IMR-90 (cell line): ENCODE data around the gene SUPV3L1. TPM values are rescaled to one million over a fixed set of nuclear protein-coding genes. Genes with fewer than 3 reads are reported as not detected.

ENCODE experiments used
- ATAC-seq: fragments of 200-7000 bp; cut with Tn5 transposase; 2 replicates; pipeline ENCODE4 v1.9.1; 2020; ENCODE audit warnings: low read depth, mild to moderate bottlenecking, moderate library complexity
- BruUV-seq: library from RNA; stranded (reverse); fragments of 400-500 nt; replicated peaks from 2 replicates; lab custom pipeline; 2021; lab: Mats Ljungman, UMichigan
- CTCF ChIA-PET: fragments of 300-600 bp; formaldehyde crosslinking; extraction: SDS; loops from one replicate; lab custom pipeline; 2021; ENCODE audit warnings: antibody characterized with exemption; lab: Yijun Ruan, JAX
- POLR2A ChIA-PET: fragments of 300-600 bp; sonication (Branson Sonifier 250); formaldehyde crosslinking; loops from one replicate; lab custom pipeline; 2022; ENCODE audit warnings: antibody characterized with exemption; ENCODE audit not compliant: unreplicated experiment; lab: Charles Lee
- DNase-seq: peaks from one replicate; pipeline ENCODE4 v3.0.0; 2013
- H2AFZ ChIP-seq: replicated peaks from 2 replicates; pipeline ENCODE3; 2013; ENCODE audit warnings: low read length, mild to moderate bottlenecking; ENCODE audit not compliant: poor library complexity
- H2AK5ac ChIP-seq: 2 replicates; pipeline ENCODE4 v1.6.1; 2013; ENCODE audit warnings: low read depth, low read length, inconsistent platforms
- H2AK9ac ChIP-seq: replicated peaks from 2 replicates; pipeline ENCODE3; 2013; ENCODE audit warnings: mild to moderate bottlenecking, low read depth, low read length, moderate library complexity; ENCODE audit not compliant: poor library complexity
- H2BK120ac ChIP-seq: 2 replicates; pipeline ENCODE4 v1.6.1; 2013; ENCODE audit warnings: low read depth, low read length, inconsistent platforms
- H2BK15ac ChIP-seq: 3 replicates; pipeline ENCODE4 v1.6.1; 2013; ENCODE audit warnings: low read depth, low read length, inconsistent platforms
- H2BK20ac ChIP-seq: 2 replicates; pipeline ENCODE4 v1.6.1; 2013; ENCODE audit warnings: low read depth, mild to moderate bottlenecking, inconsistent platforms, low read length, moderate library complexity
- H2BK5ac ChIP-seq: 2 replicates; pipeline ENCODE4 v1.6.1; 2013; ENCODE audit warnings: mild to moderate bottlenecking, low read depth, low read length, inconsistent platforms; ENCODE audit not compliant: poor library complexity, severe bottlenecking
- H3K14ac ChIP-seq: replicated peaks from 2 replicates; pipeline ENCODE4 v1.6.1; 2013; ENCODE audit warnings: low read depth, low read length, inconsistent platforms
- H3K18ac ChIP-seq: 2 replicates; pipeline ENCODE4 v1.6.1; 2013; ENCODE audit warnings: low read depth, low read length, control low read depth
- H3K23ac ChIP-seq: 2 replicates; pipeline ENCODE4 v1.6.1; 2013; ENCODE audit warnings: low read depth, low read length, inconsistent platforms
- H3K27ac ChIP-seq: 2 replicates; pipeline ENCODE4 v1.5.1; 2013; ENCODE audit warnings: mild to moderate bottlenecking, control low read depth, low read length; ENCODE audit not compliant: insufficient read depth
- H3K27me3 ChIP-seq: 2 replicates; pipeline ENCODE4 v1.6.1; 2013; ENCODE audit warnings: low read length; ENCODE audit not compliant: control insufficient read depth, insufficient read depth
- H3K36me3 ChIP-seq: 2 replicates; pipeline ENCODE4 v1.6.1; 2013; ENCODE audit warnings: low read length, mixed read lengths; ENCODE audit not compliant: control insufficient read depth, insufficient read depth
- H3K4ac ChIP-seq: 2 replicates; pipeline ENCODE4 v1.6.1; 2013; ENCODE audit warnings: low read depth, low read length, inconsistent platforms
- H3K4me1 ChIP-seq: 2 replicates; pipeline ENCODE4 v1.6.1; 2013; ENCODE audit warnings: low read length, mixed read lengths; ENCODE audit not compliant: control insufficient read depth, insufficient read depth
- H3K4me2 ChIP-seq: 2 replicates; pipeline ENCODE4 v1.6.1; 2013; ENCODE audit warnings: low read depth, mild to moderate bottlenecking, control low read depth, low read length, moderate library complexity
- H3K4me3 ChIP-seq: 2 replicates; pipeline ENCODE4 v1.5.1; 2013; ENCODE audit warnings: low read depth, mild to moderate bottlenecking, control low read depth, low read length, moderate library complexity; ENCODE audit not compliant: insufficient read depth
- H3K56ac ChIP-seq: 2 replicates; pipeline ENCODE4 v1.6.1; 2013; ENCODE audit warnings: low read length, inconsistent platforms; ENCODE audit not compliant: insufficient read depth; ENCODE audit errors: extremely low read depth
- H3K79me1 ChIP-seq, 2 experiments: 2 replicates each; pipeline ENCODE4 v1.6.1; 2013; ENCODE audit warnings: low read length in 2 of 2, inconsistent platforms in 1 of 2, low read depth in 1 of 2
- H3K9ac ChIP-seq: 2 replicates; pipeline ENCODE4 v1.6.1; 2013; ENCODE audit warnings: low read depth, low read length, control low read depth
- H3K9me1 ChIP-seq: 2 replicates; pipeline ENCODE4 v1.6.1; 2013; ENCODE audit warnings: low read length, inconsistent platforms; ENCODE audit not compliant: insufficient read depth
- H3K9me3 ChIP-seq: 2 replicates; pipeline ENCODE4 v1.6.1; 2013; ENCODE audit warnings: low read length; ENCODE audit not compliant: control insufficient read depth, insufficient read depth
- H4K20me1 ChIP-seq: 2 replicates; pipeline ENCODE4 v1.6.1; 2013; ENCODE audit warnings: low read length, inconsistent platforms; ENCODE audit not compliant: insufficient read depth
- H4K5ac ChIP-seq: 2 replicates; pipeline ENCODE4 v1.6.1; 2013; ENCODE audit warnings: mild to moderate bottlenecking, low read depth, low read length, control low read depth
- H4K8ac ChIP-seq, 2 experiments: 2 replicates each; pipeline ENCODE4 v1.6.1; 2013; ENCODE audit warnings: low read depth in 2 of 2, low read length in 2 of 2, control low read depth in 1 of 2, inconsistent platforms in 1 of 2
- H4K91ac ChIP-seq: 2 replicates; pipeline ENCODE4 v1.6.1; 2013; ENCODE audit warnings: low read depth, low read length, inconsistent platforms; ENCODE audit not compliant: insufficient read depth
- CHD1 ChIP-seq: IDR thresholded peaks from 2 replicates; pipeline ENCODE4 v1.6.1; 2012; ENCODE audit warnings: low read depth, low read length, improper control_type of control experiment
- MAZ ChIP-seq: IDR thresholded peaks from 2 replicates; pipeline ENCODE4 v1.6.1; 2012; ENCODE audit warnings: low read depth, mild to moderate bottlenecking, low read length, improper control_type of control experiment, moderate library complexity, borderline replicate concordance
- MXI1 ChIP-seq: IDR thresholded peaks from 2 replicates; pipeline ENCODE4 v1.6.1; 2012; ENCODE audit warnings: low read depth, mild to moderate bottlenecking, low read length, moderate library complexity, borderline replicate concordance
- RAD21 ChIP-seq: IDR thresholded peaks from 2 replicates; pipeline ENCODE4 v1.6.1; 2012; ENCODE audit warnings: low read length, improper control_type of control experiment
- RCOR1 ChIP-seq: IDR thresholded peaks from 2 replicates; pipeline ENCODE4 v1.6.1; 2012; ENCODE audit warnings: mild to moderate bottlenecking, low read length, improper control_type of control experiment; ENCODE audit not compliant: insufficient replicate concordance
- WGBS, 2 experiments: methylation state at CpG; one replicate each; pipeline versions ENCODE4 v1.1.5 to v1.1.7; 2013; ENCODE audit warnings: missing lambda C conversion rate in 2 of 2; ENCODE audit not compliant: insufficient read length in 1 of 2; ENCODE audit errors: extremely low coverage in 2 of 2; 5-methylcytosine and 5-hydroxymethylcytosine counted together
- dilution Hi-C: fragments of 300-500 bp; cut with HindIII; formaldehyde crosslinking; loops from one replicate; pipeline ENCODE4 v1.14.3; 2018; ENCODE audit warnings: low sequenced_read_pairs; ENCODE audit not compliant: unreplicated experiment
- in situ Hi-C: fragments of 300-500 bp; cut with MboI; formaldehyde crosslinking; loops from 3 replicates; pipeline ENCODE4 v1.14.3; 2019; ENCODE audit warnings: low sequenced_read_pairs, inconsistent platforms, mixed read lengths
- intact Hi-C: fragments of 100-400 bp; cut with micrococcal nuclease; formaldehyde crosslinking; loops from 2 replicates; pipeline ENCODE4 v1.10.0; 2022
- polyA plus RNA-seq, 3 experiments: library from polyadenylated mRNA; depleted of rRNA; stranded (reverse); fragments of >200 nt; gene quantifications; 2 replicates each; pipeline ENCODE4 v1.2.3, GENCODE V29; 2012; ENCODE audit warnings: low replicate concordance in 1 of 3
- total RNA-seq: library from RNA; depleted of rRNA; stranded (reverse); fragments of >200 nt; gene quantifications from 2 replicates; pipeline ENCODE4 v1.2.3, GENCODE V29; 2012
- TF ChIP-seq, protein P1 (sequence below): conservative IDR thresholded peaks from 2 replicates; pipeline ENCODE4 v1.5.1; 2012; ENCODE audit warnings: mild to moderate bottlenecking, low read depth, low read length, improper control_type of control experiment
- TF ChIP-seq, protein P2 (sequence below): fragments of 150-350 bp; IDR thresholded peaks from 2 replicates; pipeline ENCODE4 v1.6.1; 2016; ENCODE audit warnings: low read depth, mild to moderate bottlenecking, low read length, moderate library complexity, borderline replicate concordance

SUPV3L1 gene
- total and polyA plus RNA-seq, 2 of the 4 experiments (the other 2 are of a cell fraction): 24.4 to 26.5 TPM

DNA sequence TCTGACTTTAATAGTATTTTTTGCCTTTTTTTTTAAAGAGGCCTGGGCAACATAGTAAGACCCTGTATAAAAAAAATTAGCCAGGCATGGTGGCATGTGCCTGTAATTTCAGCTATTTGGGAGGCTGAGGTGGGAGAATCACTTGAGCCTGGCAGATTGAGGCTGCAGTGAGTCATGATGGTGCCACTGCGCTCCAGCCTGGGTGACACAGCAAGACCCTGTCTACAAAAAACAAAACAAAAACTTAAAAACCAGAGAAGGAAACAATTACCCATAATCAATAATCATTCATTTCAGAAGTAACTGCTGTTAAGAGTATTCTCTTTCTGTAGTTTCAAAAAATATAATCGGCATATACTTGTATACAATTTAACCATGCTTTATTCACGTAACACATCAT lies 28.1 kb upstream of the SUPV3L1 start:
- Histone ChIP-seq H3K9me1 (no peaks in the 10 kb centered on the region; the same call in 1 of the 2 replicates), H2BK20ac (no peak overlapping the region), H4K5ac (no peak overlapping the region), H4K91ac (no peak overlapping the region), H4K20me1 (peaks cover 4% of the 10 kb centered on the region; the same call in 1 of the 2 replicates), H2AFZ (no peak overlapping the region), H3K79me1 (peaks cover 23 to 57% of the 10 kb centered on the region in 2 experiments; a peak in 3 of 4 replicates), H3K4me2 (no peak overlapping the region), H3K4me1 (no peaks in the 10 kb centered on the region), H2BK120ac (no peak overlapping the region), H3K27ac (no peak overlapping the region), H3K9ac (no peak overlapping the region), H3K4ac (no peak overlapping the region), H3K14ac (no peak overlapping the region), H2BK15ac (no peak overlapping the region), H2AK9ac (no peak overlapping the region), H2AK5ac (no peak overlapping the region), H3K56ac (no peak overlapping the region), H3K23ac (no peak overlapping the region), H4K8ac (no peak overlapping the region), H2BK5ac (no peak overlapping the region), H3K27me3 (no peaks in the 10 kb centered on the region), H3K36me3 (no peaks in the 10 kb centered on the region), H3K18ac (no peak overlapping the region), H3K9me3 (no peaks in the 10 kb centered on the region), H3K4me3 (no peak overlapping the region)
- ATAC-seq: no peak
- WGBS, 2 experiments: 100% methylated on average over 1 of the region's 3 CpGs; no CpG with 5 or more reads in 1 of the 2 experiments
- CTCF ChIA-PET: interaction anchor here (0.6 kb wide), 1 partner anchor 393 kb away, joined by 3 read pairs; no protein-coding TSS in a partner anchor
- dilution Hi-C loops: no loop called here
- POLR2A ChIA-PET: no interaction called here
- in situ Hi-C loops: no loop called here
- TF ChIP-seq RAD21: no peak
- TF ChIP-seq MAZ: no peak
- TF ChIP-seq, protein P1, sequence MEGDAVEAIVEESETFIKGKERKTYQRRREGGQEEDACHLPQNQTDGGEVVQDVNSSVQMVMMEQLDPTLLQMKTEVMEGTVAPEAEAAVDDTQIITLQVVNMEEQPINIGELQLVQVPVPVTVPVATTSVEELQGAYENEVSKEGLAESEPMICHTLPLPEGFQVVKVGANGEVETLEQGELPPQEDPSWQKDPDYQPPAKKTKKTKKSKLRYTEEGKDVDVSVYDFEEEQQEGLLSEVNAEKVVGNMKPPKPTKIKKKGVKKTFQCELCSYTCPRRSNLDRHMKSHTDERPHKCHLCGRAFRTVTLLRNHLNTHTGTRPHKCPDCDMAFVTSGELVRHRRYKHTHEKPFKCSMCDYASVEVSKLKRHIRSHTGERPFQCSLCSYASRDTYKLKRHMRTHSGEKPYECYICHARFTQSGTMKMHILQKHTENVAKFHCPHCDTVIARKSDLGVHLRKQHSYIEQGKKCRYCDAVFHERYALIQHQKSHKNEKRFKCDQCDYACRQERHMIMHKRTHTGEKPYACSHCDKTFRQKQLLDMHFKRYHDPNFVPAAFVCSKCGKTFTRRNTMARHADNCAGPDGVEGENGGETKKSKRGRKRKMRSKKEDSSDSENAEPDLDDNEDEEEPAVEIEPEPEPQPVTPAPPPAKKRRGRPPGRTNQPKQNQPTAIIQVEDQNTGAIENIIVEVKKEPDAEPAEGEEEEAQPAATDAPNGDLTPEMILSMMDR: no peak
- TF ChIP-seq, protein P2, sequence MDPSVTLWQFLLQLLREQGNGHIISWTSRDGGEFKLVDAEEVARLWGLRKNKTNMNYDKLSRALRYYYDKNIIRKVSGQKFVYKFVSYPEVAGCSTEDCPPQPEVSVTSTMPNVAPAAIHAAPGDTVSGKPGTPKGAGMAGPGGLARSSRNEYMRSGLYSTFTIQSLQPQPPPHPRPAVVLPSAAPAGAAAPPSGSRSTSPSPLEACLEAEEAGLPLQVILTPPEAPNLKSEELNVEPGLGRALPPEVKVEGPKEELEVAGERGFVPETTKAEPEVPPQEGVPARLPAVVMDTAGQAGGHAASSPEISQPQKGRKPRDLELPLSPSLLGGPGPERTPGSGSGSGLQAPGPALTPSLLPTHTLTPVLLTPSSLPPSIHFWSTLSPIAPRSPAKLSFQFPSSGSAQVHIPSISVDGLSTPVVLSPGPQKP: no peak
- TF ChIP-seq CHD1: no peak
- TF ChIP-seq RCOR1: no peak
- no peak for TF ChIP-seq MXI1
- no TSS peak for BruUV-seq
- intact Hi-C loops: no loop called here
- no peak for DNase-seq
